B cell (primary cell): ENCODE measurements around the gene SLC22A13.

Experiments
- CTCF ChIP-seq: fragments of 200-600 bp; IDR thresholded peaks from one replicate; pipeline ENCODE4 v1.8.0; 2022; ENCODE audit warnings: antibody characterized with exemption, mild to moderate bottlenecking
- EZH2 ChIP-seq: IDR thresholded peaks from 2 replicates; pipeline ENCODE4 v1.6.1; 2012; ENCODE audit warnings: borderline replicate concordance, low read depth, mild to moderate bottlenecking, moderate library complexity, low read length; ENCODE audit not compliant: insufficient read depth, poor library complexity, severe bottlenecking

DNA sequence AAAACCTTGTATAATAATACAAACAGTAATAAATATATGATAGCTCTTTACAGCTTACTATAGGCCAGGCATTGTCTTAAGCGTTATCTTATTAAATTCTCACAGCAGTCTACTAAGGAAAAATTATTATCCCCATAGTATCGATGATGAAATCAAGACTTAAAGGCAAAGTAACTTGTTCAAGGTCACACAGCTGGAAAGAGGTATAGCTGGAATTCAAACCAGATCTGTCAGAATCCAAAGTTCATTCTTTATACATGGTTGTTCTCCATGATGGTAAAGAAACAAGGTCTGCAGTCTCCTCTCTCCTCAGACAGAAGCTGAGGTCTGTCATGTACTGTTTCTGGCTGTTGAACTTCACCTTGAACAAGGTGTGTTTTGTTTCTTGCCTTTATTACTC is 15.4 kb upstream of the SLC22A13 start:
- TF ChIP-seq EZH2 = no peak
- no peak for TF ChIP-seq CTCF
